IMR-90 (cell line): Measurements from ENCODE around the gene CACNB3. TPM values are rescaled to one million over a fixed set of nuclear protein-coding genes. Genes with fewer than 3 reads are reported as not detected.
"Not testable (repeated sequence)": the region's sequence is repeated elsewhere in the genome, so short reads cannot be mapped to it uniquely, and the experiment has no call there.

Source experiments
- ATAC-seq: fragments of 200-7000 bp; cut with Tn5 transposase; 2 replicates; pipeline ENCODE4 v1.9.1; 2020; ENCODE audit warnings: low read depth, mild to moderate bottlenecking, moderate library complexity
- BruUV-seq: library from RNA; stranded (reverse); fragments of 400-500 nt; replicated peaks from 2 replicates; lab custom pipeline; 2021; lab: Mats Ljungman, UMichigan
- CTCF ChIA-PET: fragments of 300-600 bp; formaldehyde crosslinking; extraction: SDS; loops from one replicate; lab custom pipeline; 2021; ENCODE audit warnings: antibody characterized with exemption; lab: Yijun Ruan, JAX
- POLR2A ChIA-PET: fragments of 300-600 bp; sonication (Branson Sonifier 250); formaldehyde crosslinking; loops from one replicate; lab custom pipeline; 2022; ENCODE audit warnings: antibody characterized with exemption; ENCODE audit not compliant: unreplicated experiment; lab: Charles Lee
- DNase-seq: peaks from one replicate; pipeline ENCODE4 v3.0.0; 2013
- H2AFZ ChIP-seq: replicated peaks from 2 replicates; pipeline ENCODE3; 2013; ENCODE audit warnings: low read length, mild to moderate bottlenecking; ENCODE audit not compliant: poor library complexity
- H2AK5ac ChIP-seq: 2 replicates; pipeline ENCODE4 v1.6.1; 2013; ENCODE audit warnings: low read depth, low read length, inconsistent platforms
- H2AK9ac ChIP-seq: replicated peaks from 2 replicates; pipeline ENCODE3; 2013; ENCODE audit warnings: mild to moderate bottlenecking, low read depth, low read length, moderate library complexity; ENCODE audit not compliant: poor library complexity
- H2BK120ac ChIP-seq: 2 replicates; pipeline ENCODE4 v1.6.1; 2013; ENCODE audit warnings: low read depth, low read length, inconsistent platforms
- H2BK15ac ChIP-seq: 3 replicates; pipeline ENCODE4 v1.6.1; 2013; ENCODE audit warnings: low read depth, low read length, inconsistent platforms
- H2BK20ac ChIP-seq: 2 replicates; pipeline ENCODE4 v1.6.1; 2013; ENCODE audit warnings: low read depth, mild to moderate bottlenecking, inconsistent platforms, low read length, moderate library complexity
- H2BK5ac ChIP-seq: 2 replicates; pipeline ENCODE4 v1.6.1; 2013; ENCODE audit warnings: mild to moderate bottlenecking, low read depth, low read length, inconsistent platforms; ENCODE audit not compliant: poor library complexity, severe bottlenecking
- H3K14ac ChIP-seq: replicated peaks from 2 replicates; pipeline ENCODE4 v1.6.1; 2013; ENCODE audit warnings: low read depth, low read length, inconsistent platforms
- H3K18ac ChIP-seq: 2 replicates; pipeline ENCODE4 v1.6.1; 2013; ENCODE audit warnings: low read depth, low read length, control low read depth
- H3K23ac ChIP-seq: 2 replicates; pipeline ENCODE4 v1.6.1; 2013; ENCODE audit warnings: low read depth, low read length, inconsistent platforms
- H3K27ac ChIP-seq: 2 replicates; pipeline ENCODE4 v1.5.1; 2013; ENCODE audit warnings: mild to moderate bottlenecking, control low read depth, low read length; ENCODE audit not compliant: insufficient read depth
- H3K27me3 ChIP-seq: 2 replicates; pipeline ENCODE4 v1.6.1; 2013; ENCODE audit warnings: low read length; ENCODE audit not compliant: control insufficient read depth, insufficient read depth
- H3K36me3 ChIP-seq: 2 replicates; pipeline ENCODE4 v1.6.1; 2013; ENCODE audit warnings: low read length, mixed read lengths; ENCODE audit not compliant: control insufficient read depth, insufficient read depth
- H3K4ac ChIP-seq: 2 replicates; pipeline ENCODE4 v1.6.1; 2013; ENCODE audit warnings: low read depth, low read length, inconsistent platforms
- H3K4me1 ChIP-seq: 2 replicates; pipeline ENCODE4 v1.6.1; 2013; ENCODE audit warnings: low read length, mixed read lengths; ENCODE audit not compliant: control insufficient read depth, insufficient read depth
- H3K4me2 ChIP-seq: 2 replicates; pipeline ENCODE4 v1.6.1; 2013; ENCODE audit warnings: low read depth, mild to moderate bottlenecking, control low read depth, low read length, moderate library complexity
- H3K4me3 ChIP-seq: 2 replicates; pipeline ENCODE4 v1.5.1; 2013; ENCODE audit warnings: low read depth, mild to moderate bottlenecking, control low read depth, low read length, moderate library complexity; ENCODE audit not compliant: insufficient read depth
- H3K56ac ChIP-seq: 2 replicates; pipeline ENCODE4 v1.6.1; 2013; ENCODE audit warnings: low read length, inconsistent platforms; ENCODE audit not compliant: insufficient read depth; ENCODE audit errors: extremely low read depth
- H3K79me1 ChIP-seq, 2 experiments: 2 replicates each; pipeline ENCODE4 v1.6.1; 2013; ENCODE audit warnings: low read length in 2 of 2, inconsistent platforms in 1 of 2, low read depth in 1 of 2
- H3K9ac ChIP-seq: 2 replicates; pipeline ENCODE4 v1.6.1; 2013; ENCODE audit warnings: low read depth, low read length, control low read depth
- H3K9me1 ChIP-seq: 2 replicates; pipeline ENCODE4 v1.6.1; 2013; ENCODE audit warnings: low read length, inconsistent platforms; ENCODE audit not compliant: insufficient read depth
- H3K9me3 ChIP-seq: 2 replicates; pipeline ENCODE4 v1.6.1; 2013; ENCODE audit warnings: low read length; ENCODE audit not compliant: control insufficient read depth, insufficient read depth
- H4K20me1 ChIP-seq: 2 replicates; pipeline ENCODE4 v1.6.1; 2013; ENCODE audit warnings: low read length, inconsistent platforms; ENCODE audit not compliant: insufficient read depth
- H4K5ac ChIP-seq: 2 replicates; pipeline ENCODE4 v1.6.1; 2013; ENCODE audit warnings: mild to moderate bottlenecking, low read depth, low read length, control low read depth
- H4K8ac ChIP-seq, 2 experiments: 2 replicates each; pipeline ENCODE4 v1.6.1; 2013; ENCODE audit warnings: low read depth in 2 of 2, low read length in 2 of 2, control low read depth in 1 of 2, inconsistent platforms in 1 of 2
- H4K91ac ChIP-seq: 2 replicates; pipeline ENCODE4 v1.6.1; 2013; ENCODE audit warnings: low read depth, low read length, inconsistent platforms; ENCODE audit not compliant: insufficient read depth
- WGBS, 2 experiments: methylation state at CpG; one replicate each; pipeline versions ENCODE4 v1.1.5 to v1.1.7; 2013; ENCODE audit warnings: missing lambda C conversion rate in 2 of 2; ENCODE audit not compliant: insufficient read length in 1 of 2; ENCODE audit errors: extremely low coverage in 2 of 2; 5-methylcytosine and 5-hydroxymethylcytosine counted together
- dilution Hi-C: fragments of 300-500 bp; cut with HindIII; formaldehyde crosslinking; loops from one replicate; pipeline ENCODE4 v1.14.3; 2018; ENCODE audit warnings: low sequenced_read_pairs; ENCODE audit not compliant: unreplicated experiment
- in situ Hi-C: fragments of 300-500 bp; cut with MboI; formaldehyde crosslinking; loops from 3 replicates; pipeline ENCODE4 v1.14.3; 2019; ENCODE audit warnings: low sequenced_read_pairs, inconsistent platforms, mixed read lengths
- intact Hi-C: fragments of 100-400 bp; cut with micrococcal nuclease; formaldehyde crosslinking; loops from 2 replicates; pipeline ENCODE4 v1.10.0; 2022
- polyA plus RNA-seq, 3 experiments: library from polyadenylated mRNA; depleted of rRNA; stranded (reverse); fragments of >200 nt; gene quantifications; 2 replicates each; pipeline ENCODE4 v1.2.3, GENCODE V29; 2012; ENCODE audit warnings: low replicate concordance in 1 of 3
- total RNA-seq: library from RNA; depleted of rRNA; stranded (reverse); fragments of >200 nt; gene quantifications from 2 replicates; pipeline ENCODE4 v1.2.3, GENCODE V29; 2012

CACNB3 gene
- total and polyA plus RNA-seq, 2 of the 4 experiments (the other 2 are of a cell fraction), result 18.1 to 45.1 TPM

DNA sequence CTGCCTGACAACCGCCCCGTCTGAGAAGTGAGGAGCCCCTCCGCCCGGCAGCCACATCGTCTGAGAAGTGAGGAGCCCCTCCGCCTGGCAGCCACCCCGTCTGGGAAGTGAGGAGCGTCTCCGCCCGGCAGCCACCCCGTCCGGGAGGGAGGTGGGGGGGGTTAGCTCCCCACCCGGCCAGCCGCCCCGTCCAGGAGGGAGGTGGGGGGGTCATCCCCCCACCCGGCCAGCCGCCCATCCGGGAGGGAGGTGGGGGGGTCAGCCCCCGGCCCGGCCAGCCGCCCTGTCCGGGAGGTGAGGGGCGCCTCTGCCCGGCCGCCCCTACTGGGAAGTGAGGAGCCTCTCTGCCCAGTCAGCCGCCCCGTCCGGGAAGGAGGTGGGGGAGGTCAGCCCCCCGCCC is 23.7 kb downstream of the CACNB3 start:
- H4K8ac ChIP-seq, in situ Hi-C loops, dilution Hi-C loops, DNase-seq, H2BK15ac ChIP-seq, H3K9me1 ChIP-seq, H4K91ac ChIP-seq, H3K23ac ChIP-seq, H3K4ac ChIP-seq, BruUV-seq, H2AK5ac ChIP-seq, H3K56ac ChIP-seq, H3K27ac ChIP-seq, H2BK120ac ChIP-seq, H3K4me1 ChIP-seq, ATAC-seq, H3K27me3 ChIP-seq, H3K14ac ChIP-seq, H2AFZ ChIP-seq, POLR2A ChIA-PET, H2AK9ac ChIP-seq, H3K18ac ChIP-seq, H4K20me1 ChIP-seq, H3K9me3 ChIP-seq, H3K4me2 ChIP-seq, H3K4me3 ChIP-seq, H3K9ac ChIP-seq, CTCF ChIA-PET, intact Hi-C loops, H2BK20ac ChIP-seq, H2BK5ac ChIP-seq, H4K5ac ChIP-seq: not testable (repeated sequence)
- H3K79me1 ChIP-seq, result peaks cover 5 to 24% of the 10 kb centered on the region in 2 experiments
- H3K36me3 ChIP-seq, result peaks cover 52% of the 10 kb centered on the region
- WGBS, 2 experiments, result no CpG with 5 or more reads among the region's 29 CpGs
